NCI-H2107 (cell line): Measurements from ENCODE around the gene SPATA45.

Experiments
- DNase-seq: peaks from one replicate; lab custom pipeline; 2025; lab: John Stamatoyannopoulos, UW

SPATA45 gene

GRCh38 chr1:212828395-212828794 lies 19.1 kb downstream of the SPATA45 start:
- DNase-seq, result no peak

GRCh38 chr1:212827831-212828278 lies 19.6 kb downstream of the SPATA45 start:
- DNase-seq, result no peak

- DNase-seq, result no peak
Observed at GRCh38 chr1:212827171-212827776, 20.2 kb downstream of the SPATA45 start.

- no peak for DNase-seq
Observed at GRCh38 chr1:212825798-212826452, 21.5 kb downstream of the SPATA45 start.

- no peak for DNase-seq
Observed at GRCh38 chr1:212824201-212824600, 23.2 kb downstream of the SPATA45 start.

- no peak for DNase-seq
Observed at GRCh38 chr1:212822956-212823355, 24.5 kb downstream of the SPATA45 start.

GRCh38 chr1:212820969-212821368 lies 26.5 kb downstream of the SPATA45 start:
- DNase-seq, result no peak

GRCh38 chr1:212819726-212820125 lies 27.7 kb downstream of the SPATA45 start:
- DNase-seq, result no peak

- DNase-seq, result no peak
Observed at GRCh38 chr1:212816567-212817278, 30.7 kb downstream of the SPATA45 start.

- DNase-seq, result no peak
Observed at GRCh38 chr1:212814537-212815334, 32.7 kb downstream of the SPATA45 start.

GRCh38 chr1:212805767-212806166 lies 41.7 kb downstream of the SPATA45 start:
- DNase-seq, result no peak

- no peak for DNase-seq
Observed at GRCh38 chr1:212797681-212798080, 49.8 kb downstream of the SPATA45 start.

GRCh38 chr1:212794561-212795014 lies 52.9 kb downstream of the SPATA45 start:
- DNase-seq, result no peak

- no peak for DNase-seq
Observed at GRCh38 chr1:212792396-212792908, 55.0 kb downstream of the SPATA45 start.

GRCh38 chr1:212791676-212792395 lies 55.6 kb downstream of the SPATA45 start, which contains the start of the genes NSL1 and TATDN3:
Gene NSL1 (minus strand): TSS chr1:212791777. CDS start chr1:212791763, 14 bp downstream.
Gene TATDN3 (plus strand): TSS chr1:212791894. CDS start chr1:212791922, 28 bp downstream.
- peak; percentile 96 for DNase-seq

GRCh38 chr1:212791261-212791675 lies 56.2 kb downstream of the SPATA45 start:
- peak; percentile 48 for DNase-seq

GRCh38 chr1:212785871-212786270 lies 61.6 kb downstream of the SPATA45 start:
- no peak for DNase-seq

GRCh38 chr1:212783976-212784375 lies 63.5 kb downstream of the SPATA45 start:
- DNase-seq, result no peak

- no peak for DNase-seq
Observed at GRCh38 chr1:212782422-212783154, 64.9 kb downstream of the SPATA45 start.

- no peak for DNase-seq
Observed at GRCh38 chr1:212781225-212781624, 66.2 kb downstream of the SPATA45 start.
